GM18861 (cell line): ENCODE results near the gene PID1.

ENCODE experiments used
- ATAC-seq: cut with Tn5 transposase; IDR thresholded peaks from one replicate; pipeline ENCODE4 v1.9.1; 2021; ENCODE audit not compliant: unreplicated experiment

PID1 gene

GRCh38 chr2:229261599-229261998 lies 9.5 kb downstream of the PID1 start:
- no peak for ATAC-seq

GRCh38 chr2:229261076-229261475 lies 10.0 kb downstream of the PID1 start:
- ATAC-seq, result no peak

GRCh38 chr2:229257985-229258384 lies 13.1 kb downstream of the PID1 start:
- no peak for ATAC-seq

GRCh38 chr2:229256376-229256775 lies 14.7 kb downstream of the PID1 start:
- ATAC-seq, result no peak

- ATAC-seq, result no peak
Measured at GRCh38 chr2:229254206-229254605, 16.9 kb downstream of the PID1 start.

- ATAC-seq, result no peak
Measured at GRCh38 chr2:229252996-229253395, 18.1 kb downstream of the PID1 start.

GRCh38 chr2:229252280-229252679 lies 18.8 kb downstream of the PID1 start:
- no peak for ATAC-seq

GRCh38 chr2:229249536-229249935 lies 21.6 kb downstream of the PID1 start:
- no peak for ATAC-seq

- no peak for ATAC-seq
Measured at GRCh38 chr2:229246334-229246733, 24.8 kb downstream of the PID1 start.

GRCh38 chr2:229244975-229245374 lies 26.1 kb downstream of the PID1 start:
- ATAC-seq, result no peak

- ATAC-seq, result no peak
Measured at GRCh38 chr2:229243890-229244560, 27.1 kb downstream of the PID1 start.

- no peak for ATAC-seq
Measured at GRCh38 chr2:229240984-229241491, 30.0 kb downstream of the PID1 start.

GRCh38 chr2:229239021-229239420 lies 32.1 kb downstream of the PID1 start:
- ATAC-seq, result no peak

GRCh38 chr2:229237270-229237669 lies 33.8 kb downstream of the PID1 start:
- no peak for ATAC-seq

GRCh38 chr2:229235131-229235914 lies 35.8 kb downstream of the PID1 start:
- ATAC-seq, result no peak

- no peak for ATAC-seq
Measured at GRCh38 chr2:229231885-229232284, 39.2 kb downstream of the PID1 start.

- no peak for ATAC-seq
Measured at GRCh38 chr2:229231328-229231868, 39.7 kb downstream of the PID1 start.

GRCh38 chr2:229230911-229231310 lies 40.2 kb downstream of the PID1 start:
- ATAC-seq, result no peak

- no peak for ATAC-seq
Measured at GRCh38 chr2:229230256-229230655, 40.8 kb downstream of the PID1 start.

- no peak for ATAC-seq
Measured at GRCh38 chr2:229226382-229226781, 44.7 kb downstream of the PID1 start.

GRCh38 chr2:229223107-229223506 lies 48.0 kb downstream of the PID1 start:
- ATAC-seq, result no peak

GRCh38 chr2:229221641-229222040 lies 49.4 kb downstream of the PID1 start:
- ATAC-seq, result no peak
